Measurements from ENCODE around the gene SNW1.

DNA sequence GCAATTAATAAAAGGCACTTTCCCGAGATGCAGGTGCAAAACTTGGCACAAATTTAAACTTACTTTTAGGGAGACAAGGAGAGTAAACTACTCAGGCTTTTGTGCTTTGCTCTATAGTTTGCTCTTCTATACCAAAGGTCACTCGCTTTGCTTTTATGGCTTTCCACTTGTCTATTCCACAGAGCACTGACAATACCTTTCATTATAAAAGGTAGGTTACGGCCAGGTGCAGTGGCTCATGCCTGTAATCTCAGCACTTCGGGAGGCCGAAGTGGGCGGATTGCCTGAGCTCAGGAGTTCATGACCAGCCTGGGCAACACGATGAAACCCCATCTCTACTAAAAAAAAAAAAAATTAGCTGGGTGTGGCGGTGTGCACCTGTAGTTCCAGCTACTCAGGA is 86.0 kb downstream of the SNW1 start:
- TF ChIP-seq, protein P1, sequence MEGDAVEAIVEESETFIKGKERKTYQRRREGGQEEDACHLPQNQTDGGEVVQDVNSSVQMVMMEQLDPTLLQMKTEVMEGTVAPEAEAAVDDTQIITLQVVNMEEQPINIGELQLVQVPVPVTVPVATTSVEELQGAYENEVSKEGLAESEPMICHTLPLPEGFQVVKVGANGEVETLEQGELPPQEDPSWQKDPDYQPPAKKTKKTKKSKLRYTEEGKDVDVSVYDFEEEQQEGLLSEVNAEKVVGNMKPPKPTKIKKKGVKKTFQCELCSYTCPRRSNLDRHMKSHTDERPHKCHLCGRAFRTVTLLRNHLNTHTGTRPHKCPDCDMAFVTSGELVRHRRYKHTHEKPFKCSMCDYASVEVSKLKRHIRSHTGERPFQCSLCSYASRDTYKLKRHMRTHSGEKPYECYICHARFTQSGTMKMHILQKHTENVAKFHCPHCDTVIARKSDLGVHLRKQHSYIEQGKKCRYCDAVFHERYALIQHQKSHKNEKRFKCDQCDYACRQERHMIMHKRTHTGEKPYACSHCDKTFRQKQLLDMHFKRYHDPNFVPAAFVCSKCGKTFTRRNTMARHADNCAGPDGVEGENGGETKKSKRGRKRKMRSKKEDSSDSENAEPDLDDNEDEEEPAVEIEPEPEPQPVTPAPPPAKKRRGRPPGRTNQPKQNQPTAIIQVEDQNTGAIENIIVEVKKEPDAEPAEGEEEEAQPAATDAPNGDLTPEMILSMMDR (IDR thresholded peaks at IDR 0.05): no peak
- no peak for TF ChIP-seq POLR2A (IDR thresholded peaks at IDR 0.05)
